Liver (tissue), 3 donors: ENCODE measurements around the gene AFMID.

ENCODE experiments used
- EGR1 ChIP-seq, 2 donors: IDR thresholded peaks; 2 replicates each; pipeline ENCODE4 v1.6.1; 2016 to 2018; ENCODE audit warnings: antibody characterized with exemption in 2 of 2, low read depth in 2 of 2
- FOXA2 ChIP-seq: IDR thresholded peaks from 2 replicates; pipeline ENCODE4 v1.6.1; 2016; ENCODE audit warnings: antibody characterized with exemption
- HNF4A ChIP-seq, 2 donors: conservative IDR thresholded peaks; 2 replicates each; pipeline ENCODE4 v1.6.1; 2016; ENCODE audit warnings: antibody characterized with exemption in 2 of 2, mild to moderate bottlenecking in 2 of 2
- HNF4G ChIP-seq: IDR thresholded peaks from 2 replicates; pipeline ENCODE4 v1.6.1; 2016; ENCODE audit warnings: antibody characterized with exemption
- JUND ChIP-seq, 2 donors: IDR thresholded peaks; 2 replicates each; pipeline ENCODE4 v1.6.1; 2016; ENCODE audit warnings: antibody characterized with exemption in 2 of 2
- MAX ChIP-seq: IDR thresholded peaks from 2 replicates; pipeline ENCODE4 v1.6.1; 2016; ENCODE audit warnings: antibody characterized with exemption
- RXRA ChIP-seq, 2 donors: IDR thresholded peaks; 2 replicates each; pipeline ENCODE4 v1.6.1; 2017 to 2018; ENCODE audit warnings: antibody characterized with exemption in 2 of 2, mild to moderate bottlenecking in 1 of 2
- SP1 ChIP-seq: IDR thresholded peaks from 2 replicates; pipeline ENCODE4 v1.6.1; 2018; ENCODE audit warnings: antibody characterized with exemption, mild to moderate bottlenecking
- TAF1 ChIP-seq: conservative IDR thresholded peaks from 2 replicates; pipeline ENCODE4 v1.6.1; 2016; ENCODE audit warnings: antibody characterized with exemption, mild to moderate bottlenecking
- YY1 ChIP-seq: IDR thresholded peaks from 2 replicates; pipeline ENCODE4 v1.6.1; 2016; ENCODE audit warnings: antibody characterized with exemption, mild to moderate bottlenecking
- TF ChIP-seq, protein P1 (sequence below): fragments of 150-350 bp; IDR thresholded peaks from 2 replicates; pipeline ENCODE4 v1.5.1; 2017; ENCODE audit warnings: improper control_type of control experiment, low read depth, low read length; ENCODE audit not compliant: missing input control
- TF ChIP-seq, protein P2 (sequence below): IDR thresholded peaks from 2 replicates; pipeline ENCODE4 v1.6.1; 2016; ENCODE audit warnings: antibody characterized with exemption
- donor health status: healthy.
- donor health status: healthy.

DNA sequence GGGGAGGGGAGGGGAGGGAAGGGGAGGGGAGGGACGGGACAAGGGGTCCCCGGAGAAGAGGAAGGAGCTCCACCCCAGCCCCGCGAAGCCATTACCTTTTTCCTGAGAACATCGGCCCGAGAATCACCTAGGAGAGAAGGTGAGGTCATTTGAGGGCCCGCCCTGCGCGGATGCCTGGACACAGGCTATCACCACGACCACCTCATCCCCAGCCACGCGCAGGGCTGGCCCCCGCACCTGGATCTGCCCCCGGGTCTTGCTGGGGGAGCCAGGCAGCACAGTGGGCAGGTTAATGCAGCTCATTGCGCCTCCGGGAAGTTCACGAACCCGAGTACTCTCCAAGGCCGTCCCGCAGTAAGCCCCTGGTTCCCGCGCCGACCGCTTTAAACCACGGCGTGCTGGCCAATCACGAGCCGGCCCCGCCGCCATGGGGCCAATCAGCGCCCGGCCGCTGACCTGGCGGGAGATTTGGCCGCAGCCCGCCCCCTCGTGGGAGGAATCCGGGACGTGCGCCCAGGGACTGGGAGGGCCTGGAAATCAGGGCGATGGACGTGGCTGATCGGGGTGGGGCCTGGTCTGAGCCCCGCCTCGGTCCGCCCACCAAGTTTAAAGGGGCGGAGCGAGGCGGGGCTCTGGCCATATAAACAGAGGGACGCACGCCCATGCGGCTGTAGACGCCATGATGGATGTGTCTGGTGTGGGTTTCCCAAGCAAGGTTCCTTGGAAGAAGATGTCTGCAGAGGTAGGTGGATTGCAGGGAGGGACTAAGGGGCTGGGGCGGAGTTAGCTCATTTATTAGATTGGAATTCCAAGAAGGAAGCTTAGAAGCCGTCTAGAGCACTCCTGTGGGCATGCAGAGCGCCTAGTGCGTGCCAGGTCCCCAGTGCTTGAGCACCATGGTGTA is at the start of gene AFMID, which contains the start of gene TK1:
- TF ChIP-seq FOXA2 (no peak), YY1 (peak; percentile 96), MAX (no peak), HNF4A (conservative IDR thresholded peaks at IDR 0.05) (peak in 1 of 2 donors; percentile 40), RXRA (IDR thresholded peaks at IDR 0.05) (peak; percentile 62 to 81), SP1 (peak; percentile 94), TAF1 (peak; percentile 82), HNF4G (no peak), EGR1 (IDR thresholded peaks at IDR 0.05; ENCODE audit: low read depth in 2 of 2) (peak in 1 of 2 donors; percentile 47), JUND (IDR thresholded peaks at IDR 0.05) (no peak)
- TF ChIP-seq, protein P1, sequence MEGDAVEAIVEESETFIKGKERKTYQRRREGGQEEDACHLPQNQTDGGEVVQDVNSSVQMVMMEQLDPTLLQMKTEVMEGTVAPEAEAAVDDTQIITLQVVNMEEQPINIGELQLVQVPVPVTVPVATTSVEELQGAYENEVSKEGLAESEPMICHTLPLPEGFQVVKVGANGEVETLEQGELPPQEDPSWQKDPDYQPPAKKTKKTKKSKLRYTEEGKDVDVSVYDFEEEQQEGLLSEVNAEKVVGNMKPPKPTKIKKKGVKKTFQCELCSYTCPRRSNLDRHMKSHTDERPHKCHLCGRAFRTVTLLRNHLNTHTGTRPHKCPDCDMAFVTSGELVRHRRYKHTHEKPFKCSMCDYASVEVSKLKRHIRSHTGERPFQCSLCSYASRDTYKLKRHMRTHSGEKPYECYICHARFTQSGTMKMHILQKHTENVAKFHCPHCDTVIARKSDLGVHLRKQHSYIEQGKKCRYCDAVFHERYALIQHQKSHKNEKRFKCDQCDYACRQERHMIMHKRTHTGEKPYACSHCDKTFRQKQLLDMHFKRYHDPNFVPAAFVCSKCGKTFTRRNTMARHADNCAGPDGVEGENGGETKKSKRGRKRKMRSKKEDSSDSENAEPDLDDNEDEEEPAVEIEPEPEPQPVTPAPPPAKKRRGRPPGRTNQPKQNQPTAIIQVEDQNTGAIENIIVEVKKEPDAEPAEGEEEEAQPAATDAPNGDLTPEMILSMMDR, result peak; percentile 84
- TF ChIP-seq, protein P2, sequence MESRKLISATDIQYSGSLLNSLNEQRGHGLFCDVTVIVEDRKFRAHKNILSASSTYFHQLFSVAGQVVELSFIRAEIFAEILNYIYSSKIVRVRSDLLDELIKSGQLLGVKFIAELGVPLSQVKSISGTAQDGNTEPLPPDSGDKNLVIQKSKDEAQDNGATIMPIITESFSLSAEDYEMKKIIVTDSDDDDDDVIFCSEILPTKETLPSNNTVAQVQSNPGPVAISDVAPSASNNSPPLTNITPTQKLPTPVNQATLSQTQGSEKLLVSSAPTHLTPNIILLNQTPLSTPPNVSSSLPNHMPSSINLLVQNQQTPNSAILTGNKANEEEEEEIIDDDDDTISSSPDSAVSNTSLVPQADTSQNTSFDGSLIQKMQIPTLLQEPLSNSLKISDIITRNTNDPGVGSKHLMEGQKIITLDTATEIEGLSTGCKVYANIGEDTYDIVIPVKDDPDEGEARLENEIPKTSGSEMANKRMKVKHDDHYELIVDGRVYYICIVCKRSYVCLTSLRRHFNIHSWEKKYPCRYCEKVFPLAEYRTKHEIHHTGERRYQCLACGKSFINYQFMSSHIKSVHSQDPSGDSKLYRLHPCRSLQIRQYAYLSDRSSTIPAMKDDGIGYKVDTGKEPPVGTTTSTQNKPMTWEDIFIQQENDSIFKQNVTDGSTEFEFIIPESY, result no peak
